Chondrocyte (in vitro differentiated cells): ENCODE results near the gene NPAS1. TPM values are rescaled to one million over a fixed set of nuclear protein-coding genes. Genes with fewer than 3 reads are reported as not detected.

ENCODE experiments used
- DNase-seq: peaks from one replicate; pipeline ENCODE4 v3.0.0; 2021; ENCODE audit warnings: mixed read lengths, low spot score
- H3K27ac Mint-ChIP-seq: one replicate; pipeline ENCODE4 v1.8.0; 2021; ENCODE audit warnings: mild to moderate bottlenecking, moderate library complexity, mixed read lengths; ENCODE audit not compliant: unreplicated experiment
- H3K27me3 Mint-ChIP-seq: 2 replicates; pipeline ENCODE4 v1.8.0; 2021; ENCODE audit warnings: low read depth, mixed read lengths
- H3K36me3 Mint-ChIP-seq: 2 replicates; pipeline ENCODE4 v1.8.0; 2021; ENCODE audit warnings: low read depth, mixed read lengths
- H3K4me1 Mint-ChIP-seq: 2 replicates; pipeline ENCODE4 v1.8.0; 2021; ENCODE audit warnings: low read depth, mild to moderate bottlenecking, mixed read lengths
- H3K4me3 Mint-ChIP-seq: one replicate; pipeline ENCODE4 v1.8.0; 2021; ENCODE audit warnings: mild to moderate bottlenecking, moderate library complexity, mixed read lengths; ENCODE audit not compliant: unreplicated experiment
- H3K9me3 Mint-ChIP-seq: 2 replicates; pipeline ENCODE4 v1.8.0; 2021; ENCODE audit warnings: low read depth, mixed read lengths
- CTCF ChIP-seq: fragments of 200-600 bp; sonication (generic); IDR thresholded peaks from 2 replicates; pipeline ENCODE4 v1.5.0; 2021; ENCODE audit warnings: antibody characterized with exemption, mild to moderate bottlenecking, moderate library complexity
- total RNA-seq: library from RNA; stranded (reverse); gene quantifications from 3 replicates; pipeline ENCODE4 v1.2.1, GENCODE V29; 2021

Gene NPAS1
- total RNA-seq, 1 donor from 2014 or later = 1.7 TPM

- no peak overlapping the region for H3K4me3 Mint-ChIP-seq
- peaks cover 28% of the 10 kb centered on the region for H3K27me3 Mint-ChIP-seq
- H3K9me3 Mint-ChIP-seq = no peaks in the 10 kb centered on the region
- peaks cover 7% of the 10 kb centered on the region for H3K4me1 Mint-ChIP-seq
- no peak for TF ChIP-seq CTCF
- no peak overlapping the region for H3K27ac Mint-ChIP-seq
- no peak for DNase-seq
- H3K36me3 Mint-ChIP-seq = peaks cover 2% of the 10 kb centered on the region
Observed at GRCh38 chr19:47026156-47026555, 6.5 kb downstream of the NPAS1 start.

- DNase-seq = no peak
- no peak for TF ChIP-seq CTCF
- Mint-ChIP-seq H3K4me3 (no peak overlapping the region), H3K9me3 (no peaks in the 10 kb centered on the region), H3K27me3 (peaks cover 26% of the 10 kb centered on the region), H3K36me3 (peaks cover 2% of the 10 kb centered on the region), H3K4me1 (peaks cover 5% of the 10 kb centered on the region), H3K27ac (no peak overlapping the region)
Observed at GRCh38 chr19:47026889-47027288, 7.3 kb downstream of the NPAS1 start.

GRCh38 chr19:47027586-47028088, 8.0 kb downstream of the NPAS1 start:
- H3K9me3 Mint-ChIP-seq = no peaks in the 10 kb centered on the region
- H3K27me3 Mint-ChIP-seq = peaks cover 26% of the 10 kb centered on the region

GRCh38 chr19:47028195-47028601, 8.6 kb downstream of the NPAS1 start:
- Mint-ChIP-seq H3K4me1 (peaks cover under 1% of the 10 kb centered on the region), H3K9me3 (no peaks in the 10 kb centered on the region), H3K27ac (no peak overlapping the region), H3K4me3 (no peak overlapping the region), H3K27me3 (peaks cover 21% of the 10 kb centered on the region), H3K36me3 (peaks cover 2% of the 10 kb centered on the region)
- no peak for DNase-seq
- TF ChIP-seq CTCF = no peak

More at GRCh38 chr19:47027586-47028088, 8.0 kb downstream of the NPAS1 start:
- TF ChIP-seq CTCF = no peak
- Mint-ChIP-seq H3K27ac (no peak overlapping the region), H3K36me3 (peaks cover 2% of the 10 kb centered on the region), H3K4me1 (peaks cover 5% of the 10 kb centered on the region), H3K4me3 (no peak overlapping the region)
- DNase-seq = no peak

- no peaks in the 10 kb centered on the region for H3K9me3 Mint-ChIP-seq
- no peak overlapping the region for H3K27ac Mint-ChIP-seq
- H3K27me3 Mint-ChIP-seq = peaks cover 7% of the 10 kb centered on the region
- no peak overlapping the region for H3K4me3 Mint-ChIP-seq
- H3K36me3 Mint-ChIP-seq = no peaks in the 10 kb centered on the region
- no peak for DNase-seq
- peak; percentile 85 for TF ChIP-seq CTCF
- peaks cover 19% of the 10 kb centered on the region for H3K4me1 Mint-ChIP-seq
Observed at GRCh38 chr19:47032171-47032811, 12.7 kb downstream of the NPAS1 start.
